Thoracic aorta (tissue), 2 donors: ENCODE results near the gene STARD3NL. TPM values are rescaled to one million over a fixed set of nuclear protein-coding genes. Genes with fewer than 3 reads are reported as not detected.
"Not testable (repeated sequence)": the region's sequence is repeated elsewhere in the genome, so short reads cannot be mapped to it uniquely, and the experiment has no call there.

Experiments used
- ATAC-seq: fragments of 150-250 bp; one replicate; pipeline ENCODE4 v1.8.0; 2017; ENCODE audit warnings: low read depth; ENCODE audit not compliant: insufficient number of reproducible peaks, low FRiP score
- DNase-seq: peaks from one replicate; pipeline ENCODE4 v3.0.0-alpha.2; 2020; ENCODE audit warnings: low spot score
- H3K27ac ChIP-seq, 2 donors: fragments of 200-600 bp; sonication (generic); 1 replicate in 1 of 2; 2 replicates in 1 of 2; pipeline ENCODE4 v1.5.1; 2016; ENCODE audit warnings: mild to moderate bottlenecking in 2 of 2, moderate library complexity in 2 of 2
- H3K27me3 ChIP-seq: fragments of 200-600 bp; sonication (generic); replicated peaks from 2 replicates; pipeline ENCODE4 v1.6.0; 2016; ENCODE audit warnings: mild to moderate bottlenecking; ENCODE audit not compliant: insufficient read depth
- H3K36me3 ChIP-seq: fragments of 200-600 bp; sonication (generic); one replicate; pipeline ENCODE4 v1.5.1; 2016
- H3K4me1 ChIP-seq, 2 donors: fragments of 200-600 bp; sonication (generic); 1 replicate in 1 of 2; 2 replicates in 1 of 2; pipeline versions ENCODE4 v1.5.1 to v1.6.0; 2016; ENCODE audit warnings: low read depth in 2 of 2, mild to moderate bottlenecking in 1 of 2; ENCODE audit not compliant: control insufficient read depth in 1 of 2
- H3K4me3 ChIP-seq: fragments of 200-600 bp; sonication (generic); 2 replicates; pipeline ENCODE4 v1.5.1; 2016; ENCODE audit warnings: mild to moderate bottlenecking
- H3K9me3 ChIP-seq: fragments of 200-600 bp; sonication (generic); 2 replicates; pipeline ENCODE4 v1.5.1; 2016
- CTCF ChIP-seq: fragments of 200-600 bp; sonication (generic); IDR thresholded peaks from one replicate; pipeline ENCODE4 v1.5.1; 2019; ENCODE audit warnings: antibody characterized with exemption
- total RNA-seq, 2 donors: library from RNA; depleted of rRNA; stranded (reverse); fragments of >200 nt; gene quantifications; one replicate each; pipeline versions ENCODE4 v1.1.0 to v1.2.3, GENCODE V29; 2016

STARD3NL gene
- total RNA-seq, 2 donors from 2014 or later = 24.8 to 27.6 TPM

GRCh38 chr7:38229884-38230642 lies 52.0 kb downstream of the STARD3NL start:
- H3K27ac ChIP-seq = no peak overlapping the region
- H3K36me3 ChIP-seq = peaks cover 16% of the 10 kb centered on the region

DNA sequence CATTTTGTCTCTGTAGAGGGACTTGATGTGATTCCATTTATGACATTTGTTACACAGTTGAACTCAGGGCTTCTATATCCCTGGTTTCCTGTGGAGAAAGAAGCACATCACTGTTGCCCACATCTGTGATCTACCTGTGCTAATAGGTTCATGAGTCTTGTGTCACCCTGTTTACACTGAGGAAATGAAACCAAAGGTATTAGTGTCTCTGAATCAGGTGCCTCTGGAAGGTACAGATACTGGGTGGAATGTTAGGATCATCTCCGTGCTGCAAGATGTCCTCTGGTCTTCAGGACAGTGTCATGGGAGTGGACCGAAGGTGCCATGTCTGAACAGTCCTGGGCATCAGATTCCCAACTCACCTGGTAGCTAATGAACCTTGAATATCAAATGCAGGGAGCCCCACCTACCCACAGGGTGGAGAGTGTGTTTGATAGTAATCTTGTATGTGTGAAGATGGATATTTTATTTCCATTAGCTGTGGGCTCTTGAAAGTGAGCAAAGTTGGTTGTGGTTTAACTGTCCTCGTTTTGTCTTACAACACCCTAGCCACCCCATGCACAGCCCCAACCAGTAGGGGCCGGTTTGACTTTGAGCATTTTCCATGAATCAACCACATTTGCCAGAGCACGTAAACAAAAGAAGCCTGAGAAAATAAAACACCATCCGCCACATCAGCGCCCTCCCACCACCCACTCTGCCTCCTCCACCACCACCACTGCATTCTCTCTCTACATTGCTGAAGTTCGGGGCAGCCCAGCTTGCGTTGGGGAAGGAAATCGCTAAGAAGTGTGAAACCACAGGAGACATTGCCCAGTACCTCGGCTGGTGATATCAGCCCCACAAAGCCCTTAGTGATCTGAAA lies 54.7 kb downstream of the STARD3NL start:
- H3K4me1 ChIP-seq = no peaks in the 10 kb centered on the region
- peaks cover 16% of the 10 kb centered on the region for H3K36me3 ChIP-seq
- ATAC-seq (no peak), DNase-seq (no peak)
- H3K27ac ChIP-seq = no peak overlapping the region
- no peaks in the 10 kb centered on the region for H3K27me3 ChIP-seq
- H3K4me3 ChIP-seq = no peak overlapping the region
- TF ChIP-seq CTCF = no peak
- no peaks in the 10 kb centered on the region for H3K9me3 ChIP-seq

More at GRCh38 chr7:38229884-38230642, 52.0 kb downstream of the STARD3NL start:
- H3K27me3 ChIP-seq = no peaks in the 10 kb centered on the region
- no peaks in the 10 kb centered on the region for H3K9me3 ChIP-seq
- TF ChIP-seq CTCF = no peak
- no peak for DNase-seq
- no peak overlapping the region for H3K4me3 ChIP-seq
- H3K4me1 ChIP-seq = no peaks in the 10 kb centered on the region
- ATAC-seq = no peak

GRCh38 chr7:38234759-38235158 lies 56.7 kb downstream of the STARD3NL start:
- H3K36me3 ChIP-seq, H3K4me1 ChIP-seq, H3K4me3 ChIP-seq, H3K9me3 ChIP-seq, H3K27ac ChIP-seq, H3K27me3 ChIP-seq, DNase-seq, ATAC-seq: not testable (repeated sequence)

DNA sequence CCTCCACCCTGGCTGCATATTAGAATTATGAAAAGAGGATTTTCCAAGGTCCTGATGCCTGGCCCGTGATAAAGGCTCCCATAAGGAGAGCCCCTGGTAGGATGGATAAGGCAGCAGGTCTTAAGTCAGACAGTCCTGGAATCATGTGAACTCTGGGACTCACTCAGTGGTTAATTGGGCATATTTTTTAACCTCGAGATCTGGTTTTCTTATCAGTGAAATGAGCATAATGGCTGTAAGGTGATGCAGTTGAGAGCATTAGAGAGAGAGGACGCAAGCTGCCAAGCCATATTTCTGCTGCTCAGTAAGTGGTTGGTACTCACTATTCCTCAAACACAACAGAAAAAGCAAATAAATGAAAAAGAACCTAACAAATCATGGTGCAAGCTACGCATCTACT lies 57.6 kb downstream of the STARD3NL start:
- Histone ChIP-seq H3K4me3 (no peak overlapping the region), H3K27ac (no peak overlapping the region), H3K36me3 (peaks cover 3% of the 10 kb centered on the region), H3K27me3 (no peaks in the 10 kb centered on the region), H3K9me3 (no peaks in the 10 kb centered on the region), H3K4me1 (no peaks in the 10 kb centered on the region)
- TF ChIP-seq CTCF = no peak
- ATAC-seq = no peak
- DNase-seq = no peak

- ATAC-seq, H3K4me1 ChIP-seq, H3K4me3 ChIP-seq, H3K27me3 ChIP-seq, H3K27ac ChIP-seq, H3K36me3 ChIP-seq, H3K9me3 ChIP-seq, DNase-seq: not testable (repeated sequence)
These were observed 61.1 kb downstream of the STARD3NL start for GRCh38 chr7:38239129-38239528.

DNA sequence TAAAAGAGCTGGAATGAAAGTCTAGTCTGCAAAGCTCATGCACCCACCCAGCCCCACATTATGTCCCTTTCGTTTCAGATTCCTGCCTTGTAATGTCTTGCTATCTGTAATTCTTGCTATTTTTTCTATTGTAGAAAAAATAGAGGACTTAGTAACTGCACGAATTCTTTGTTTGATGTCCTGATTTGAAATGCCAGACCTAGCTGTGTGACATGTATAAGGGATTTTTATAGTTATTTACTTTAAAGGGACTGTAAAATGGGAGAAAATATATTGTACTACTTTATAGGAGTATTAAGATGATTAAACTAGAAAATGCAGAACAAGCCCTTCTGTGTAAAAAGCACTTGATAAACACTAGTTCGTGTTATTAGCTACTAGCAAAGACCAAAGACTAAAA lies 63.0 kb downstream of the STARD3NL start:
- TF ChIP-seq CTCF = no peak
- Histone ChIP-seq H3K4me3 (no peak overlapping the region), H3K9me3 (no peaks in the 10 kb centered on the region), H3K27ac (no peak overlapping the region), H3K36me3 (no peaks in the 10 kb centered on the region), H3K4me1 (no peaks in the 10 kb centered on the region), H3K27me3 (no peaks in the 10 kb centered on the region)
- DNase-seq = no peak
- ATAC-seq = no peak
